ENCODE results near the gene NRCAM. TPM values are rescaled to one million over a fixed set of nuclear protein-coding genes. Genes with fewer than 3 reads are reported as not detected.

The NRCAM gene
- total RNA-seq, 1 donor = 1.3 TPM

- no peak overlapping the region for H3K4me3 ChIP-seq (ENCODE audit: low read depth, low read length)
- TF ChIP-seq CTCF (IDR thresholded peaks at IDR 0.05; ENCODE audit: insufficient read depth, low read depth, low read length) = no peak
- DNase-seq (ENCODE audit: low read depth) = peak; percentile 14
These were observed 204.5 kb downstream of the NRCAM start for GRCh38 chr7:108251700-108252099.

GRCh38 chr7:108249453-108249852 lies 206.8 kb downstream of the NRCAM start:
- H3K4me3 ChIP-seq (ENCODE audit: low read depth, low read length) = no peak overlapping the region
- no peak for DNase-seq (ENCODE audit: low read depth)
- no peak for TF ChIP-seq CTCF (IDR thresholded peaks at IDR 0.05; ENCODE audit: insufficient read depth, low read depth, low read length)

GRCh38 chr7:108248821-108249220 lies 207.4 kb downstream of the NRCAM start:
- no peak for TF ChIP-seq CTCF (IDR thresholded peaks at IDR 0.05; ENCODE audit: insufficient read depth, low read depth, low read length)
- no peak overlapping the region for H3K4me3 ChIP-seq (ENCODE audit: low read depth, low read length)
- DNase-seq (ENCODE audit: low read depth) = no peak

- DNase-seq (ENCODE audit: low read depth) = no peak
- no peak overlapping the region for H3K4me3 ChIP-seq (ENCODE audit: low read depth, low read length)
- TF ChIP-seq CTCF (IDR thresholded peaks at IDR 0.05; ENCODE audit: insufficient read depth, low read depth, low read length) = no peak
These were observed 207.8 kb downstream of the NRCAM start for GRCh38 chr7:108248418-108248817.

GRCh38 chr7:108247614-108248013 lies 208.6 kb downstream of the NRCAM start:
- no peak overlapping the region for H3K4me3 ChIP-seq (ENCODE audit: low read depth, low read length)
- no peak for DNase-seq (ENCODE audit: low read depth)
- no peak for TF ChIP-seq CTCF (IDR thresholded peaks at IDR 0.05; ENCODE audit: insufficient read depth, low read depth, low read length)

GRCh38 chr7:108246227-108246837 lies 209.9 kb downstream of the NRCAM start:
- H3K4me3 ChIP-seq (ENCODE audit: low read depth, low read length) = no peak overlapping the region
- no peak for TF ChIP-seq CTCF (IDR thresholded peaks at IDR 0.05; ENCODE audit: insufficient read depth, low read depth, low read length)
- DNase-seq (ENCODE audit: low read depth) = peak; percentile 65
